Activated B cell treated with CpG ODN at 0.5 μM for 24 hours (primary cell): ENCODE measurements around the gene NDUFAF2. TPM values are rescaled to one million over a fixed set of nuclear protein-coding genes. Genes with fewer than 3 reads are reported as not detected.

Experiments used
- ATAC-seq: fragments of 200-7000 bp; cut with Tn5 transposase; one replicate; pipeline ENCODE4 v1.10.0; 2021; ENCODE audit warnings: low read depth, mild to moderate bottlenecking, moderate library complexity
- CTCF ChIA-PET: fragments of 350-600 bp; sonication (Branson Sonifier 250); formaldehyde crosslinking; loops from one replicate; lab custom pipeline; 2021; ENCODE audit warnings: antibody characterized with exemption; lab: Charles Lee
- POLR2A ChIA-PET: fragments of 350-600 bp; sonication (Branson Sonifier 250); formaldehyde crosslinking; loops from one replicate; lab custom pipeline; 2021; ENCODE audit warnings: antibody characterized with exemption; lab: Charles Lee
- DNase-seq: peaks from one replicate; pipeline ENCODE4 v3.0.0; 2022
- H3K27ac Mint-ChIP-seq: one replicate; pipeline ENCODE4 v1.8.0; 2020; ENCODE audit warnings: mixed read lengths
- H3K27me3 Mint-ChIP-seq: one replicate; pipeline ENCODE4 v1.8.0; 2021; ENCODE audit warnings: mixed read lengths
- H3K36me3 Mint-ChIP-seq: one replicate; pipeline ENCODE4 v1.8.0; 2021; ENCODE audit warnings: low read depth, mixed read lengths
- H3K4me1 Mint-ChIP-seq: one replicate; pipeline ENCODE4 v1.8.0; 2021; ENCODE audit warnings: mixed read lengths
- H3K4me3 Mint-ChIP-seq: one replicate; pipeline ENCODE4 v1.8.0; 2020; ENCODE audit warnings: mild to moderate bottlenecking, mixed read lengths
- H3K9me3 Mint-ChIP-seq: one replicate; pipeline ENCODE4 v1.8.0; 2020; ENCODE audit warnings: mixed read lengths
- intact Hi-C: fragments of 100-400 bp; cut with micrococcal nuclease; formaldehyde crosslinking; loops from one replicate; pipeline ENCODE4 v1.15.1; 2024
- total RNA-seq: library from RNA; stranded (reverse); gene quantifications from 2 replicates; pipeline ENCODE4 v1.2.3, GENCODE V29; 2022
- TF ChIP-seq, protein P1 (sequence below): fragments of 200-600 bp; IDR thresholded peaks from one replicate; pipeline ENCODE4 v1.8.0; 2022; ENCODE audit warnings: antibody characterized with exemption, mild to moderate bottlenecking

The NDUFAF2 gene
- total RNA-seq, 1 donor from 2014 or later = 13.1 TPM

DNA sequence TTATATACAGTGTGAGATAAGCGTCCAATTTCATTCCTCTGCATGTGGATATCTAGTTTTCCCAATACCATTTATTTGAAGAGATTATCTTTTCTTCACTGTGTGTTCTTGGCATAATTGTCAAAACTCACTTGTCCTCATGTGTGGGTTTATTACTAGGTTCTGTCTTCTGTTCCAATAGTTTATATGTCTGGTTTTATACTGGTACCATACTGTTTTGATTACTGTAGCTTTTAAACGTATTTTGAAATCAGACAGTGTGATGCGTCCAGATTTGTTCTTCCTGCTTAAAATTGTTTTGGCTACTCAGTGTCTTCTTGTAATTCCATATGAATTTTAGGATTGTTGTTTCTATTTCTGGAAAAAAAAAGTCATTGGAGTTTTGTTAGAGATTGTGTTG, 10.2 kb downstream of the NDUFAF2 start:
- Mint-ChIP-seq H3K4me3 (no peak overlapping the region), H3K27ac (no peak overlapping the region), H3K9me3 (peaks cover 6% of the 10 kb centered on the region), H3K27me3 (no peaks in the 10 kb centered on the region), H3K4me1 (peaks cover 6% of the 10 kb centered on the region), H3K36me3 (peaks cover 2% of the 10 kb centered on the region)
- TF ChIP-seq, protein P1, sequence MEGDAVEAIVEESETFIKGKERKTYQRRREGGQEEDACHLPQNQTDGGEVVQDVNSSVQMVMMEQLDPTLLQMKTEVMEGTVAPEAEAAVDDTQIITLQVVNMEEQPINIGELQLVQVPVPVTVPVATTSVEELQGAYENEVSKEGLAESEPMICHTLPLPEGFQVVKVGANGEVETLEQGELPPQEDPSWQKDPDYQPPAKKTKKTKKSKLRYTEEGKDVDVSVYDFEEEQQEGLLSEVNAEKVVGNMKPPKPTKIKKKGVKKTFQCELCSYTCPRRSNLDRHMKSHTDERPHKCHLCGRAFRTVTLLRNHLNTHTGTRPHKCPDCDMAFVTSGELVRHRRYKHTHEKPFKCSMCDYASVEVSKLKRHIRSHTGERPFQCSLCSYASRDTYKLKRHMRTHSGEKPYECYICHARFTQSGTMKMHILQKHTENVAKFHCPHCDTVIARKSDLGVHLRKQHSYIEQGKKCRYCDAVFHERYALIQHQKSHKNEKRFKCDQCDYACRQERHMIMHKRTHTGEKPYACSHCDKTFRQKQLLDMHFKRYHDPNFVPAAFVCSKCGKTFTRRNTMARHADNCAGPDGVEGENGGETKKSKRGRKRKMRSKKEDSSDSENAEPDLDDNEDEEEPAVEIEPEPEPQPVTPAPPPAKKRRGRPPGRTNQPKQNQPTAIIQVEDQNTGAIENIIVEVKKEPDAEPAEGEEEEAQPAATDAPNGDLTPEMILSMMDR = no peak
- POLR2A ChIA-PET = no interaction called here
- DNase-seq = no peak
- CTCF ChIA-PET = no interaction called here
- ATAC-seq = no peak
- intact Hi-C loops = loop anchor here (5.0 kb wide), 1 partner anchor 1187 kb away; no protein-coding TSS in a partner anchor

DNA sequence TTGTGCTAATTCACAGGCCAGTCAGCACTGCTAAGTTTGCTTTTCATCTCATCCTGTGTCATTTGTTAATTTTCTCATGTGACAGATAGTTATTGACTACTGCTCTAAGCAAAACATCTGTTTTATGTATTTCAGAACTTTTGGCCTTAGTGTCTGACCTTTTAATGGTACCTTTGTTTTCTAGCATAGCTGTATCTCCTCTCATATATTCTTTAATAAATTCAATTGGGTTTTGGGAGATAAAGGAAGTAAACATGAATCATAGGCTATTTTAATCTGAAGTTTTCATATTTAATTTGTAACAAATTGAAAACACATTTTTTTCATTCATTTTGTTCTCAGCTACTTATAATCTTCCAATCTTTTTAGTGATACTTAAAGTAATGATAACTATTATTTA, 13.1 kb downstream of the NDUFAF2 start:
- ChIA-PET POLR2A (no interaction called here), CTCF (interaction anchor here (0.7 to 4.7 kb wide), 3 partner anchors 282 to 700 kb away, joined by 3 to 38 read pairs (median 4); no protein-coding TSS in a partner anchor)
- no peak for ATAC-seq
- Mint-ChIP-seq H3K27ac (no peak overlapping the region), H3K27me3 (no peaks in the 10 kb centered on the region), H3K4me1 (peaks cover 2% of the 10 kb centered on the region), H3K36me3 (peaks cover 2% of the 10 kb centered on the region), H3K9me3 (peaks cover 6% of the 10 kb centered on the region), H3K4me3 (no peak overlapping the region)
- intact Hi-C loops = loop anchor here (2.0 to 5.0 kb wide), 2 partner anchors 1184 to 1397 kb away; no protein-coding TSS in a partner anchor
- TF ChIP-seq, protein P1 = no peak
- DNase-seq = no peak

DNA sequence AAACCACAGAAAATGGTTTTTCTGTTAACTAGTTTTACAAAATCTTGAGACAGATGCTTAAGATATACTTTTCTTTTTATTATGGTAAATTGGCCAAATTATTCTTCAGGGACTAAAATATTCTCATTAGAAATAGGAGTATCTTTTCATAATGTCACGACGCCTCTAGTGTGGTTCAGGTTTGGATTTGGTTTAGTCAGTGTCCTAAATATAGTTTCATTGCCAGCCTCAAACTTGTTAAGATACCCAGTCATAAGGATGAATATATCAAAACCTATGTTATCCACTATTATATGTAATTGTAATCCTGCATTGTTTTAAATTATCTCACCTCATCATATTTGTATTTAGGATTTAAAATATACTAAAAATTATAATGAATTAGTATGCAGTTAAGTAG, 13.7 kb downstream of the NDUFAF2 start:
- no peak for DNase-seq
- H3K27ac Mint-ChIP-seq = no peak overlapping the region
- H3K9me3 Mint-ChIP-seq = peaks cover 6% of the 10 kb centered on the region

DNA sequence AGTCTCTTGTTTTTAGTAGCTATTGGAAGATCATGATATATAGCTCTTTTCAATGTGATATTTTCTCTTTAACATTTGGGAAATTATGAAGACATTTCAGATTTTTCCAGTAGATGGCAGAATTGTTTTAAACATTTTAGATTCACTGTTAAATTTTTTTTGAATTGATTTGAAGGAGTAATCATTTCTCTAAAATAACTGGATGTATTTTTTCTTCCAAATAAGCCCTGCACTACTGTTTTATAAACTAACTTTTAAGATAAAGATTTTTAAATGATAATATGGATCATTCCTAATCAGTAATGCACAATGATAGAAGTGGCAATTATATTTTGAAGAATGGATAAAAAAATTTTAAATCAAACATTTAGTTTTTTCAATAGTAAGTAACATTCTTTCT, 14.2 kb downstream of the NDUFAF2 start:
- ATAC-seq (no peak), DNase-seq (no peak)
- TF ChIP-seq, protein P1 = no peak
- Mint-ChIP-seq H3K4me3 (no peak overlapping the region), H3K9me3 (peaks cover 6% of the 10 kb centered on the region), H3K27me3 (no peaks in the 10 kb centered on the region), H3K27ac (no peak overlapping the region), H3K36me3 (peaks cover 2% of the 10 kb centered on the region), H3K4me1 (peaks cover 2% of the 10 kb centered on the region)
- intact Hi-C loops = loop anchor here (1.0 to 5.0 kb wide), 3 partner anchors 699 to 1396 kb away; no protein-coding TSS in a partner anchor
- ChIA-PET POLR2A (no interaction called here), CTCF (interaction anchor here (0.6 to 4.7 kb wide), 4 partner anchors 14 to 699 kb away, joined by 3 to 38 read pairs (median 4); partner anchors contain the start of genes ERCC8 and NDUFAF2)

More for the DNA sequence above, 13.7 kb downstream of the NDUFAF2 start:
- POLR2A ChIA-PET = no interaction called here
- Mint-ChIP-seq H3K4me3 (no peak overlapping the region), H3K36me3 (peaks cover 2% of the 10 kb centered on the region), H3K27me3 (no peaks in the 10 kb centered on the region), H3K4me1 (peaks cover 2% of the 10 kb centered on the region)
- CTCF ChIA-PET = interaction anchor here (0.6 to 4.7 kb wide), 4 partner anchors 14 to 700 kb away, joined by 3 to 38 read pairs (median 4); partner anchors contain the start of genes ERCC8 and NDUFAF2
- ATAC-seq = no peak
- TF ChIP-seq, protein P1 = no peak
- intact Hi-C loops = loop anchor here (1.0 to 5.0 kb wide), 3 partner anchors 700 to 1396 kb away; no protein-coding TSS in a partner anchor

DNA sequence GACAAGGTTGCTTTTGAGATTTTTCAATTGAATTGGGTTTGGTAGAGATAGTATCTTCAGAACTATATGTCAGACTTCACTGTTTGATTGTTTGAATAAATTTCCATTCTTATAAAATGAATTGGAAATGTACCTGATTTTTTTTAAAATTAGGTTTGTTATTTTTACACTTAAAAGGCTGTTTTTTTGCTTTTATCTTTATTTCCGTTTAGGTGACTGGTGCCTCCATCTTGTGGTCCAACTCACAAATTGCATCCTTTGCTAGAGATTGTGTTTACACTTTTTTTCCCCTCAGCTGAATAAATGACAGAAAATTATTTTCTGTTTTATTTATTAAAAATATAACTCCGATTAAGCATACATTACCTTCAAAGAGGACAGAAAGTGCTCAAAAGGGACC, 15.6 kb downstream of the NDUFAF2 start:
- Mint-ChIP-seq H3K4me1 (peaks cover 2% of the 10 kb centered on the region), H3K36me3 (no peaks in the 10 kb centered on the region), H3K27ac (no peak overlapping the region), H3K9me3 (no peaks in the 10 kb centered on the region), H3K27me3 (no peaks in the 10 kb centered on the region), H3K4me3 (no peak overlapping the region)
- POLR2A ChIA-PET = no interaction called here
- intact Hi-C loops = loop anchor here (1.0 to 5.0 kb wide), 2 partner anchors 283 to 1148 kb away; no protein-coding TSS in a partner anchor
- TF ChIP-seq, protein P1 = no peak
- CTCF ChIA-PET = interaction anchor here (0.6 to 4.7 kb wide), 3 partner anchors 16 to 698 kb away, joined by 3 to 38 read pairs (median 8); partner anchors contain the start of genes ERCC8 and NDUFAF2
- no peak for ATAC-seq
- no peak for DNase-seq
